Thyroid gland (tissue), 4 donors: ENCODE measurements around the gene MAML3. TPM values are rescaled to one million over a fixed set of nuclear protein-coding genes. Genes with fewer than 3 reads are reported as not detected.

Experiments used
- DNase-seq, 2 donors: peaks; one replicate each; pipeline ENCODE4 v3.0.0-alpha.2; 2019
- H3K27ac ChIP-seq, 3 donors: fragments of 200-600 bp; sonication (generic); 1 replicate in 2 of 3; 2 replicates in 1 of 3; pipeline ENCODE4 v1.5.1; 2016 to 2019; ENCODE audit warnings: mild to moderate bottlenecking in 1 of 3, moderate library complexity in 1 of 3
- H3K27me3 ChIP-seq: fragments of 200-600 bp; sonication (generic); one replicate; pipeline ENCODE4 v1.5.1; 2019
- H3K36me3 ChIP-seq, 2 donors: fragments of 200-600 bp; sonication (generic); one replicate each; pipeline ENCODE4 v1.5.1; 2016 to 2019
- H3K4me1 ChIP-seq, 2 donors: fragments of 200-600 bp; sonication (generic); one replicate each; pipeline ENCODE4 v1.5.1; 2017 to 2019
- H3K4me3 ChIP-seq, 3 donors: fragments of 200-600 bp; sonication (generic); replicated peaks in 1 of 3; 1 replicate in 2 of 3; 2 replicates in 1 of 3; pipeline ENCODE4 v1.5.1; 2016; ENCODE audit warnings: mild to moderate bottlenecking in 1 of 3
- H3K9me3 ChIP-seq: fragments of 200-600 bp; sonication (generic); one replicate; pipeline ENCODE4 v1.5.1; 2017
- CTCF ChIP-seq, 6 experiments: fragments of 200-600 bp in 3 of 6; fragments of 450-650 bp in 3 of 6; sonication (generic) in 3 of 6; IDR thresholded peaks; one replicate each; pipeline ENCODE4 v1.5.1; 2016 to 2019; ENCODE audit warnings: antibody characterized with exemption in 6 of 6, mild to moderate bottlenecking in 2 of 6, inconsistent platforms in 1 of 6, moderate library complexity in 1 of 6
- POLR2A ChIP-seq, 2 donors: fragments of 450-650 bp; IDR thresholded peaks; one replicate each; pipeline ENCODE4 v1.6.1; 2017; ENCODE audit warnings: antibody characterized with exemption in 2 of 2, mild to moderate bottlenecking in 2 of 2, moderate library complexity in 1 of 2
- WGBS, 2 donors: methylation state at CpG; one replicate each; pipeline ENCODE4 v1.1.5; 2017; 5-methylcytosine and 5-hydroxymethylcytosine counted together
- intact Hi-C: fragments of 100-400 bp; cut with DNase I; formaldehyde crosslinking; loops from one replicate; pipeline ENCODE4 v1.15.1; 2023
- total RNA-seq, 4 donors: library from RNA; depleted of rRNA; stranded (reverse); fragments of >200 nt; gene quantifications; one replicate each; pipeline ENCODE4 v1.2.3, GENCODE V29; 2016

The MAML3 gene
- total RNA-seq, 4 donors from 2014 or later = 5.7 to 14.1 (median 11.4) TPM

DNA sequence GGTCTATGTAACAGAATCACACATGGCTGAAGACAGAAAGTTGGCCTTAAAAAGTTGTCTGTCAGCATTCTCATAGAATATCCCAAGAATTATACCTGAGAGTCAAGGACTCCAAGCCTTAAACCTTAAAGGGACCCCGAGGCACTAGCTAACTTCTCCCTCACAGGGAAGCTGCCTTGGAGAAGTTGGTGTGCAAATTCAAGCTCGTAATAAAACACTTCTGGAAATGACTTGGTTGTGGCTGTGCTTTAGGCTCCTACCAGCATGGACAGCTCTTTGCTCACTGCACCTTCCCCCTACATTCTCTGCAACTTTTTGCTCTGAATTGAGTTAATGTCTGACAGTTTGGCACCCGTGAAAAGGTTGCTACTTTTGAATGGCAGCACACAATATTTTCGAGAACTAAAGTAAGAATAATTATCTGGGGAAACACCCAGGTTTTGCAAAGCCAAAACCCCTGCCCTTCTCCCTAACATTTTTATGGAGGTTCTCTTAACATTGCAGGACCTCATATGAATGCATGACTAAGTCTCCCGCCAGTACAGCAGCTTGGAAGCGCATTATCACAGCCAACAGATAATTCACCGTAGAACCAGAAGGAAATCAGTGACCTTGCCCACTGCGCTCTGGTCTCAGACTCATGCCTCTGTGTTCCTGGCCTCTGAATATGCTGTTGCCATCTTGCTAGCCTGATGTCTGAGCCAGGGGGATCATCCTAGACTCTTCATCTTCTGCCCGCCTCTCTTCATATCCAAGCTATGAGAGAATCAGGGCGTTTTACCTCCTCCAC is 397.4 kb downstream of the MAML3 start:
- WGBS, 2 donors = 88 to 94% methylated on average over 10 of the region's 10 CpGs
- TF ChIP-seq CTCF (IDR thresholded peaks at IDR 0.05) (no peak), POLR2A (IDR thresholded peaks at IDR 0.05) (no peak)
- Histone ChIP-seq H3K27me3 (no peaks in the 10 kb centered on the region), H3K36me3 (no peaks in the 10 kb centered on the region), H3K9me3 (no peaks in the 10 kb centered on the region), H3K27ac (no peak overlapping the region), H3K4me1 (peaks cover 0 to 3% of the 10 kb centered on the region in 2 donors), H3K4me3 (no peak overlapping the region)
- DNase-seq = no peak
- intact Hi-C loops = no loop called here

DNA sequence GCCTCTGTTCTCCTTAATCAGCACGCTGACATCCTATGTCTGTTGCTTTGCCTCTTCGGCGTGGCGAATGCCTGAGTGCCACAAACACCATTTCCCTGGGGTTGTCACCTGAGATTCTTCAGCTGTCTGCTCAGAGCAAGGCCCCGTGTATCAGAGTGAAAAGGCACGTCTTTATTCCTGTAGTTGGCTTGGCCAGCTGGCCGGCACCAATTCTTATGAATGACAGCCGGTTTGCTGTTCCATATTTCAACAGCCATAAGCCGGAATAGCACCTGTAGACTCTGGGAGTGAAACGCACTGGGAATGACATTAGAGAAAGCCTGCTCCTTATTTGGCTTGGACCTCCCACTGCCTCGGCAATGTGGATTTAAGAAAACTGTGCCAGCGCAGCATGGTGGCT is 399.0 kb downstream of the MAML3 start:
- Histone ChIP-seq H3K36me3 (no peaks in the 10 kb centered on the region), H3K4me1 (no peaks in the 10 kb centered on the region), H3K27me3 (no peaks in the 10 kb centered on the region), H3K27ac (no peak overlapping the region), H3K9me3 (no peaks in the 10 kb centered on the region), H3K4me3 (no peak overlapping the region)
- intact Hi-C loops = no loop called here
- no peak for DNase-seq
- TF ChIP-seq POLR2A (IDR thresholded peaks at IDR 0.05) = no peak
- TF ChIP-seq CTCF (IDR thresholded peaks at IDR 0.05) = no peak
- 88 to 92% methylated on average over 12 of the region's 12 CpGs for WGBS, 2 donors

DNA sequence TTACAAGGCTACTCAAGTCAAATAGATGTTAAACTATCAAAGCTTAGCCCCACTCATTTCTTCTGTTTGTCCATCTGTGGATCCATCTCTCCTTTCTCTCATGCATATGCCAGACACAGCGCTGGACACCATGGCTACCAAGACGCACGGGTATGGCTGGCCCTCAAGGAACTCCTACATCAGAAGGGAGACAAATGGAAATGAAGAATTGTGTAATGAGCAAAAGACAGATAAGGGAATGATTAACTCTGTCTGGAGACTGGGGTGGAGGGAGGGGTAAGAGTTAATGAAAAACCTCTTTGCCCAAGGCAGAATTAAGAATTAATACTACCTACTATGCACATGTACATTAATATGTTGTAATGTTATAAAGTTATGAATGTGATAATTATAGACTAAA is 400.3 kb downstream of the MAML3 start:
- 94 to 96% methylated on average over 3 of the region's 3 CpGs for WGBS, 2 donors
- TF ChIP-seq CTCF (IDR thresholded peaks at IDR 0.05) (no peak), POLR2A (IDR thresholded peaks at IDR 0.05) (no peak)

DNA sequence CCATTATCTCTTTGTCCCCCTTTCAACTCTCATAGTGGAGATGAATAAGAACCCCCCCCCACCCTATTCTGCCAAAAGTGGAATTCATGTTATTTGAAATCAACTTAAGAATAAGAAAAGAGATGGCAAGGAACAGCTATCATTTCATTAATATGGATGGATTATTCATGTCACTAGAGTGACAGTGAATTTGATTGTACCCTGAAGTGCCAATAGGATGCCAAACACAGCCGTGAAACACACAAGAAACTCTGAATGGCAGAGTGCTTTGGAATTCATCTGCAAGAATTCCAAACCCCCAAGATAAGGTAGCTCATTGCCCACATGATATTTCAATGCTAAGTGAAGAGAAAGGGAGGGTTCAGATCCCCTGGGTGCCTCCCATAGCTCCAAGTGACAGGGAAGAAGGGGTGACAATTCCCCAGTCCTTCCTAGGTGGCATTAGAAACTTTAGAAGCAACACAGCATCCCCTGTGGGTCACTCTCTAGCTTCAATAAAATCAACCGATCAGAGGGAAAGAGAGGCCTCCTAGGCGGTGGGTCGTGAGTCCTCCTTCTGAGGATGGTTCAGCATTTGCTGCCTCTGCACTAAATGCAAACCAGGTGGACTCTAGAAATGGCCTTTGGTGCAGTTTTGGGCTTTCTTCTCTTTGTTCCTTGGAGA is 404.0 kb downstream of the MAML3 start:
- Histone ChIP-seq H3K9me3 (no peaks in the 10 kb centered on the region), H3K4me1 (no peaks in the 10 kb centered on the region), H3K4me3 (no peak overlapping the region), H3K27ac (no peak overlapping the region), H3K36me3 (no peaks in the 10 kb centered on the region), H3K27me3 (no peaks in the 10 kb centered on the region)
- 91 to 95% methylated on average over 4 of the region's 4 CpGs for WGBS, 2 donors
- intact Hi-C loops = no loop called here
- no peak for TF ChIP-seq CTCF (IDR thresholded peaks at IDR 0.05)
- no peak for TF ChIP-seq POLR2A (IDR thresholded peaks at IDR 0.05)
- DNase-seq = no peak

More for the DNA sequence above, 400.3 kb downstream of the MAML3 start:
- intact Hi-C loops = no loop called here
- DNase-seq = no peak
- no peak overlapping the region for H3K27ac ChIP-seq
- no peaks in the 10 kb centered on the region for H3K36me3 ChIP-seq
- no peaks in the 10 kb centered on the region for H3K27me3 ChIP-seq
- H3K4me3 ChIP-seq = no peak overlapping the region
- no peaks in the 10 kb centered on the region for H3K9me3 ChIP-seq
- no peaks in the 10 kb centered on the region for H3K4me1 ChIP-seq

- H3K27me3 ChIP-seq = no peaks in the 10 kb centered on the region
- WGBS, 2 donors = 80 to 83% methylated on average over 6 of the region's 6 CpGs
- no peak overlapping the region for H3K4me3 ChIP-seq
- no peak overlapping the region for H3K27ac ChIP-seq
- H3K36me3 ChIP-seq = no peaks in the 10 kb centered on the region
- TF ChIP-seq CTCF (IDR thresholded peaks at IDR 0.05) (no peak), POLR2A (IDR thresholded peaks at IDR 0.05) (no peak)
- intact Hi-C loops = no loop called here
- no peak for DNase-seq
- no peaks in the 10 kb centered on the region for H3K4me1 ChIP-seq
- H3K9me3 ChIP-seq = no peaks in the 10 kb centered on the region
Observed at GRCh38 chr4:139749338-139749737, 404.6 kb downstream of the MAML3 start.
